Thyroid gland (tissue), 4 donors: ENCODE results near the gene ZC3H8.

Experiments used
- POLR2A ChIP-seq, 2 donors: fragments of 450-650 bp; IDR thresholded peaks; one replicate each; pipeline ENCODE4 v1.6.1; 2017; ENCODE audit warnings: antibody characterized with exemption in 2 of 2, mild to moderate bottlenecking in 2 of 2, moderate library complexity in 1 of 2
- TF ChIP-seq, protein P1 (sequence below), 6 experiments: fragments of 200-600 bp in 3 of 6; fragments of 450-650 bp in 3 of 6; sonication (generic) in 3 of 6; IDR thresholded peaks; one replicate each; pipeline ENCODE4 v1.5.1; 2016 to 2019; ENCODE audit warnings: antibody characterized with exemption in 6 of 6, mild to moderate bottlenecking in 2 of 6, inconsistent platforms in 1 of 6, moderate library complexity in 1 of 6

DNA sequence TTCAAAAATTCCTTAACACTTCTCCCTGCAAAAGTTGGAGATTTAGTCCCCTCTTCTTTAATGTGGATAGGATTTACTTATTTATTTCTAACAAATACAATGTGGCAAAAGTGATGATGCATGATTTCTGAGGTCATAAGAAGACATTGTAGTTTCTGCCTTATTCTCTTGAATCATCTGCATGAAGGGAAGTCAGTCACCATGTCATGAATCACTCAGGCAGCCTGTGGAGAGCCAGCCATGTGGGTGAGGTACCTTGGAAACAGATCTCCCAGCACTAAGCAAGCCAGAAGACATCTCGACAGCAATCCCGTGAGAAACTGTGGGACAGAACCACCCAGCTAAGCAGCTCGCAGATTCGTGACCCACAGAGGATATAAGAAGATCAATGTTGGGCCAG, 2.7 kb upstream of the ZC3H8 start:
- TF ChIP-seq, protein P1, sequence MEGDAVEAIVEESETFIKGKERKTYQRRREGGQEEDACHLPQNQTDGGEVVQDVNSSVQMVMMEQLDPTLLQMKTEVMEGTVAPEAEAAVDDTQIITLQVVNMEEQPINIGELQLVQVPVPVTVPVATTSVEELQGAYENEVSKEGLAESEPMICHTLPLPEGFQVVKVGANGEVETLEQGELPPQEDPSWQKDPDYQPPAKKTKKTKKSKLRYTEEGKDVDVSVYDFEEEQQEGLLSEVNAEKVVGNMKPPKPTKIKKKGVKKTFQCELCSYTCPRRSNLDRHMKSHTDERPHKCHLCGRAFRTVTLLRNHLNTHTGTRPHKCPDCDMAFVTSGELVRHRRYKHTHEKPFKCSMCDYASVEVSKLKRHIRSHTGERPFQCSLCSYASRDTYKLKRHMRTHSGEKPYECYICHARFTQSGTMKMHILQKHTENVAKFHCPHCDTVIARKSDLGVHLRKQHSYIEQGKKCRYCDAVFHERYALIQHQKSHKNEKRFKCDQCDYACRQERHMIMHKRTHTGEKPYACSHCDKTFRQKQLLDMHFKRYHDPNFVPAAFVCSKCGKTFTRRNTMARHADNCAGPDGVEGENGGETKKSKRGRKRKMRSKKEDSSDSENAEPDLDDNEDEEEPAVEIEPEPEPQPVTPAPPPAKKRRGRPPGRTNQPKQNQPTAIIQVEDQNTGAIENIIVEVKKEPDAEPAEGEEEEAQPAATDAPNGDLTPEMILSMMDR (IDR thresholded peaks at IDR 0.05): no peak
- no peak for TF ChIP-seq POLR2A (IDR thresholded peaks at IDR 0.05)
